Measurements from ENCODE around the gene ZNF316.

Gene ZNF316

GRCh38 chr7:6691609-6692106, 54.5 kb downstream of the ZNF316 start:
- no peak for DNase-seq (ENCODE audit: low spot score)

- DNase-seq (ENCODE audit: low spot score): no peak
Observed at GRCh38 chr7:6700793-6701192, 63.7 kb downstream of the ZNF316 start.

DNA sequence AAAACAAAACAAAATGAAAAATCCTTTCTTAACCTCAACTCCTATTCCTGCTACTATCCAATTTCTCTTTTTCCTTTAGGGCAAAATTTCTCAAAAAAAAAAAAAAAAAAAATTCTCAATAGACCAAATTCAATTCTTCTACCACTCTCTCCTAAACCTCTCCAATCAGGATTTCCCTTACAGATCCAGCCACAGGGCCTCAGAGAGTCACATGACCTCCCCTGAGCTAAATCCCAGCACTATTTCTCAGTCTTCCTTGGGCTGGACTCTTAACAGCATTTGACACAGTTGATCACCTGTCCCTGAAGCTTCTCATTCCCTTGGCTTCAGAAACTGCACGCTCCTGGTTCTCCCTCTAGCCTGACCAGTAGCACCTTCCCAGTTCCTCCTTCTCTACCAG, 64.7 kb downstream of the ZNF316 start:
- DNase-seq (ENCODE audit: low spot score): no peak
